A673 (cell line): ENCODE data around the gene PRR15L. TPM values are rescaled to one million over a fixed set of nuclear protein-coding genes. Genes with fewer than 3 reads are reported as not detected.
A peak's percentile ranks its signal among the peaks of the same experiment; 100 is the strongest.

Experiments
- BruUV-seq: library from RNA; stranded (reverse); fragments of 400-500 nt; replicated peaks from 2 replicates; lab custom pipeline; 2021; lab: Mats Ljungman, UMichigan
- CTCF ChIA-PET: fragments of 300-600 bp; sonication (Branson Sonifier 250); formaldehyde crosslinking; loops from one replicate; lab custom pipeline; 2022; ENCODE audit warnings: antibody characterized with exemption; lab: Charles Lee
- POLR2A ChIA-PET: fragments of 300-600 bp; sonication (Branson Sonifier 250); formaldehyde crosslinking; loops from one replicate; lab custom pipeline; 2022; ENCODE audit warnings: antibody characterized with exemption; ENCODE audit not compliant: low non-redundant PET; lab: Charles Lee
- DNase-seq: peaks from one replicate; pipeline ENCODE4 v3.0.0-alpha.2; 2015; ENCODE audit warnings: low spot score
- H3K27ac ChIP-seq: fragments of 200-600 bp; sonication (generic); 2 replicates; pipeline ENCODE4 v1.5.1; 2016; ENCODE audit warnings: mixed run types, low read depth, mild to moderate bottlenecking, mixed read lengths, antibody characterized with exemption, low read length; ENCODE audit not compliant: poor library complexity, severe bottlenecking
- H3K27me3 ChIP-seq: fragments of 200-600 bp; sonication (generic); replicated peaks from 2 replicates; pipeline ENCODE4 v1.6.1; 2017; ENCODE audit warnings: mixed run types, low read depth, mild to moderate bottlenecking, mixed read lengths, antibody characterized with exemption, low read length; ENCODE audit not compliant: insufficient read depth, poor library complexity
- H3K36me3 ChIP-seq: fragments of 200-600 bp; sonication (generic); 2 replicates; pipeline ENCODE4 v1.6.1; 2016; ENCODE audit warnings: mixed run types, mild to moderate bottlenecking, mixed read lengths, antibody characterized with exemption, low read length; ENCODE audit not compliant: insufficient read depth, poor library complexity, severe bottlenecking
- H3K4me1 ChIP-seq: fragments of 200-600 bp; sonication (generic); 2 replicates; pipeline ENCODE4 v1.6.1; 2017; ENCODE audit warnings: mixed run types, mild to moderate bottlenecking, mixed read lengths, antibody characterized with exemption, low read length; ENCODE audit not compliant: insufficient read depth, poor library complexity, severe bottlenecking
- H3K4me3 ChIP-seq: fragments of 200-600 bp; sonication (generic); 2 replicates; pipeline ENCODE4 v1.5.1; 2016; ENCODE audit warnings: low read depth, mixed run types, mild to moderate bottlenecking, mixed read lengths, low read length; ENCODE audit not compliant: poor library complexity, severe bottlenecking
- H3K9me3 ChIP-seq: fragments of 200-600 bp; sonication (generic); 2 replicates; pipeline ENCODE4 v1.6.1; 2016; ENCODE audit warnings: mixed run types, low read depth, mild to moderate bottlenecking, mixed read lengths, antibody characterized with exemption, low read length; ENCODE audit not compliant: poor library complexity, severe bottlenecking
- CTCF ChIP-seq: fragments of 300-800, 200-600 bp; sonication (generic); conservative IDR thresholded peaks from 2 replicates; pipeline ENCODE4 v1.5.1; 2017; ENCODE audit warnings: low read depth, mild to moderate bottlenecking, antibody characterized with exemption, low read length, moderate library complexity, mixed read lengths
- EZH2 ChIP-seq: fragments of 200-600 bp; sonication (generic); IDR thresholded peaks from 2 replicates; pipeline ENCODE4 v1.6.1; 2017; ENCODE audit warnings: borderline replicate concordance, low read depth, mild to moderate bottlenecking, mixed read lengths, antibody characterized with exemption, low read length; ENCODE audit not compliant: poor library complexity, severe bottlenecking
- intact Hi-C: fragments of 100-400 bp; cut with micrococcal nuclease; formaldehyde crosslinking; loops from one replicate; pipeline ENCODE4 v1.10.0; 2022; ENCODE audit not compliant: unreplicated experiment
- total RNA-seq: library from RNA; stranded (reverse); gene quantifications from 2 replicates; pipeline ENCODE4 v1.2.3, GENCODE V29; 2021

The PRR15L gene
- total RNA-seq, 1 experiment from 2014 or later = not detected

- ChIA-PET POLR2A (no interaction called here), CTCF (interaction anchor here (0.6 to 0.7 kb wide), 2 partner anchors 16 to 87 kb away, joined by 3 to 7 read pairs; no protein-coding TSS in a partner anchor)
- H3K4me1 ChIP-seq = peaks cover 27% of the 10 kb centered on the region
- no TSS peak for BruUV-seq
- H3K27ac ChIP-seq = peak overlapping the region; percentile 62
- peak; percentile 65 for DNase-seq
- no peaks in the 10 kb centered on the region for H3K9me3 ChIP-seq
- no peaks in the 10 kb centered on the region for H3K27me3 ChIP-seq
- TF ChIP-seq CTCF (no peak), EZH2 (no peak)
- intact Hi-C loops = no loop called here
- H3K36me3 ChIP-seq = peaks cover 14% of the 10 kb centered on the region
- H3K4me3 ChIP-seq = no peak overlapping the region
Observed at GRCh38 chr17:47987240-47987835, 29.7 kb upstream of the PRR15L start.

GRCh38 chr17:47986520-47986919 is 28.8 kb upstream of the PRR15L start:
- BruUV-seq = no TSS peak
- H3K4me1 ChIP-seq = peaks cover 27% of the 10 kb centered on the region
- CTCF ChIA-PET = interaction anchor here (0.7 kb wide), 1 partner anchor 17 kb away, joined by 3 read pairs; no protein-coding TSS in a partner anchor
- H3K27me3 ChIP-seq = no peaks in the 10 kb centered on the region
- H3K36me3 ChIP-seq = peaks cover 23% of the 10 kb centered on the region
- H3K9me3 ChIP-seq = no peaks in the 10 kb centered on the region
- peak overlapping the region; percentile 62 for H3K27ac ChIP-seq
- TF ChIP-seq EZH2 = no peak
- no peak for TF ChIP-seq CTCF
- no peak overlapping the region for H3K4me3 ChIP-seq
- POLR2A ChIA-PET = no interaction called here
- intact Hi-C loops = no loop called here
- no peak for DNase-seq

GRCh38 chr17:47983492-47984223 is 26.0 kb upstream of the PRR15L start:
- BruUV-seq = no TSS peak
- H3K36me3 ChIP-seq = peaks cover 51% of the 10 kb centered on the region
- TF ChIP-seq EZH2 (no peak), CTCF (no peak)
- H3K27ac ChIP-seq = no peak overlapping the region
- intact Hi-C loops = no loop called here
- no peaks in the 10 kb centered on the region for H3K27me3 ChIP-seq
- CTCF ChIA-PET = interaction anchor here (0.6 to 1.3 kb wide), 2 partner anchors 10 to 35 kb away, joined by 3 to 4 read pairs; no protein-coding TSS in a partner anchor
- DNase-seq = no peak
- peaks cover 19% of the 10 kb centered on the region for H3K4me1 ChIP-seq
- no peaks in the 10 kb centered on the region for H3K9me3 ChIP-seq
- POLR2A ChIA-PET = no interaction called here
- no peak overlapping the region for H3K4me3 ChIP-seq
